Suppressor macrophage (primary cell): ENCODE results near the gene GALK1.

Experiments used
- DNase-seq, 4 experiments: peaks; one replicate each; pipeline ENCODE4 v3.0.0-alpha.2; 2020 to 2022

The GALK1 gene

DNA sequence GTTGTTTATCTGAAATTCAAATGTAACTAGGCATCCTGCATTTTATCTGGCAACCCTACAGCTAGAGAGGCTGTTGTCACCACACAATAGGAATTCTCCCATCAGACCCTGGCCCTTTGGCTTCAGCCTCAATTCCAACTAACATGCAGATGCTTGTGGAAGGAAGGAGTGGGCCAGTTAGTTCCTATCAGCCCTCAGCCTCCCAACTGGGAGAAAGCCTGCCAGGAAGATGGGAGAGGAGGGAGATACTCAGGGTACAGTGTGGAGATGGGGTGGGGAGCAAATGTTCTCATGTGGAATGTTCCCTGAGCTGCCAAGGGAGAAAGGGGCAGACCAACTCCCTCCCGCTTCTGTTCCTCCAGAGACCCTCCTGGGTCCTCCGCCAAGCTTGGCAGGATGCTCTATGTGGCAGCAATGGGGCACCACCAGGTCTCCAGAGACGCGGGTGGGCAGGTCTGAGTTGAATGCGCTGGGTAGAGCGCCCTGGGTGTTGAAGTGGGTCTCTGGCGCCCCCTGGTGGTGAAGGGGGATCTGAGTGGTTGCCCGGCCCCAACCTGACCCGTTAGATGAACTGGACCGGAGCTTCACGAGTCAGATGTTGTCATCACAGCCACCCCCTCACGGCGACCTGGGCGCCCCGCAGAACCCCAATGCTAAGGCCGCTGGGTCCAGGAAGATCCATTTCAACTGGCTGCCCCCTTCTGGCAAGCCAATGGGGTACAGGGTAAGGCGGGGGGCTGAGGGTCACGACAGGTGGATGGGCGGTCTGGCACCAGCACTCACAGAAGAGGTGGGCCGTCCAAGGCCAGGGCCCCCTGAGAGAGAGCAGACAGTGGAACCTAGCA, 15.2 kb downstream of the GALK1 start:
- DNase-seq: peak; percentile 87 to 94 (median 93)

DNA sequence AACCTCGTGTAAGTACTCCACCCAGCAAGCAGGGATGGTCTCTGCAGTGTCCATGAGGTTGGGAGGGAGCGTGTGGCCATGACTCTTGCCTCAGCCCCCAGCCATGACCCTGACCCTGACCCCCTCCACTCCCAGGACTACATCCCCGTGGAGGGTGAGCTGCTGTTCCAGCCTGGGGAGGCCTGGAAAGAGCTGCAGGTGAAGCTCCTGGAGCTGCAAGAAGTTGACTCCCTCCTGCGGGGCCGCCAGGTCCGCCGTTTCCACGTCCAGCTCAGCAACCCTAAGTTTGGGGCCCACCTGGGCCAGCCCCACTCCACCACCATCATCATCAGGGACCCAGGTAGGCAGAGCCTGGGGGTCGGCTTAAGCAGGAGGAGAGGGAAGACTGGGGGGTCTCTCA, 16.3 kb downstream of the GALK1 start:
- no peak for DNase-seq

DNA sequence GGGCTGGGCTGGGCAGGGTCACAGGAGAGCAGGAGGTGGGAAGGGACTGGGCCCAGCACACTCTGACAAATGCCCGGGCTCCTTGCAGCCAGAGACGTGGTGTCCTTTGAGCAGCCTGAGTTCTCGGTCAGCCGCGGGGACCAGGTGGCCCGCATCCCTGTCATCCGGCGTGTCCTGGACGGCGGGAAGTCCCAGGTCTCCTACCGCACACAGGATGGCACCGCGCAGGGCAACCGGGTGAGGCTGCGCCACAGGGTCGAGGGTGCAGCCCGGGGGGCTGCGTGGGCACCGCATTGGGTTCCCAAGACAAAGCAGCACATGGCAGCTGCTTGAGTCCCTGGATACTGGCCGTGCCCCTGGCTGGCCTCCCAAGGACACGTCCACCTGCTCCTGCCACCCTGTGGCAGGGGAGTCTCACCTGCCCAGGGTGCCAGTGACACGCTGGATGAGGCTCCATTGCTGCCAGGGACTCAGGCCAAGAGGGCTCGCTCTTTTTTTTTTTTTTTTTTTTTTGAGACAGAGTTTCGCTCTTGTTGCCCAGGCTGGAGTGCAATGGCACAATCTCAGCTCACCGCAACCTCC, 21.3 kb downstream of the GALK1 start:
- DNase-seq: no peak

DNA sequence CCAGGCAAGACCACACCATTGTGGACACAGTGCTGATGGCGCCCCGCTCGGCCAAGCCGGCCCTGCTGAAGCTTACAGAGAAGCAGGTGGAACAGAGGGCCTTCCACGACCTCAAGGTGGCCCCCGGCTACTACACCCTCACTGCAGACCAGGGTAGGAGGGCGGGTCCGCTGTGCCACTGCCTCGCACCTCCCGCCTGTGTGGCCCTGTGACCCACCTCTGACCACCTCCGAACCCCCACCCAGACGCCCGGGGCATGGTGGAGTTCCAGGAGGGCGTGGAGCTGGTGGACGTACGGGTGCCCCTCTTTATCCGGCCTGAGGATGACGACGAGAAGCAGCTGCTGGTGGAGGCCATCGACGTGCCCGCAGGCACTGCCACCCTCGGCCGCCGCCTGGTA, 22.7 kb downstream of the GALK1 start:
- DNase-seq: no peak

DNA sequence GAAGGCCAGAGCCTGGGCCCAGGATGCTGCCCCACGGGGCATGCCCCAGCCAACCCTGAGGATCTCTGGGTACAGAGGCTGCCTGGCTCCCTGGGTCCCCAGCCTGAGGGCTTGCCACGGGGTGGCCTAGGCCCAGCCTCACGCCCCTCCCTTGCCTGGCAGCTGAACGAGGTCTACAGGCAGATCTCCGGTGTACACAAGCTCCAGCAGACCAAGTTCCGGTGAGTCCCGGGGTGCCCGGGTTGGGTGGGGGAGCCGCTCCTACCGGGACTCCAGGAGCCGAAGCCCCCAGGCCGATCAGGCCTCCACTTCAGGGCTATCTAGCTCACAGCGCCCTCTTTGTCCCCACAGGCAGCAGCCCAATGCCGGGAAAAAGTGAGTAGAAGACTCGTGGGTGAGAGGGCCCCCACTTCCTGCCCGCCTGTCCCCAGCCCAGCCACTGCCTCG, 24.3 kb downstream of the GALK1 start:
- DNase-seq: no peak

DNA sequence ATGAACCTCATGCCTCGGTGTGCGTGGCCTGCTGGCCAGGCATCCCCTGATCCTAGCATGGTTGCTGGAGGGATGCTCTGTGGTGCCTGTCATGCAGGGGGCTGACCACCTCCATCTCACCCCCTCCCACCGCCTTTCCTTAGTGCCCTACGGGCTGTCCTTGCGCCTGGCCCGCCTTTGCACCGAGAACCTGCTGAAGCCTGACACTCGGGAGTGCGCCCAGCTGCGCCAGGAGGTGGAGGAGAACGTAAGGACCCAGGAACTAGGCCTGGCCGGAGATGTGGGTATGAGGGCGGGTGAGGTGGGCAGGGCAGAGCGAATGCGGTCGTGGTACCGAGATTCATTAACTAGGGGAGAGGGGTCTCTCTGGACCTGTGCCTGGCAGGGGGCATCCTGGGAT, 24.8 kb downstream of the GALK1 start:
- no peak for DNase-seq

DNA sequence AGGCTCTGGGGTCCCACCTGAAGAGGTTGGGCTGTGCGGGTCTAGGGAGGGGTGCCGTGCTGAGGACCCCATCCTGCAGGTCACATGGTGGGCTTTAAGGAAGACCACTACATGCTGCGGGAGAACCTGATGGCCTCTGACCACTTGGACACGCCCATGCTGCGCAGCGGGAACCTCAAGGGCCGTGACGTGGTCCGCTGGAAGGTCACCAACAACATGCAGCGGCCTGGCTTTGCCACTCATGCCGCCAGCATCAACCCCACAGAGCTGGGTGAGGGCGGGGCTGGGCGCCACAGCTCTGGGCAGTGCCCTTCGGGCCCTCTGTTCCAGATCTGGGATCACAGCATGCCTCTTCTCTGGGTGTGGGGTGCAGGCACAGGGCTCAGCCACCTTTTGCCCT, 25.2 kb downstream of the GALK1 start:
- DNase-seq: no peak

DNA sequence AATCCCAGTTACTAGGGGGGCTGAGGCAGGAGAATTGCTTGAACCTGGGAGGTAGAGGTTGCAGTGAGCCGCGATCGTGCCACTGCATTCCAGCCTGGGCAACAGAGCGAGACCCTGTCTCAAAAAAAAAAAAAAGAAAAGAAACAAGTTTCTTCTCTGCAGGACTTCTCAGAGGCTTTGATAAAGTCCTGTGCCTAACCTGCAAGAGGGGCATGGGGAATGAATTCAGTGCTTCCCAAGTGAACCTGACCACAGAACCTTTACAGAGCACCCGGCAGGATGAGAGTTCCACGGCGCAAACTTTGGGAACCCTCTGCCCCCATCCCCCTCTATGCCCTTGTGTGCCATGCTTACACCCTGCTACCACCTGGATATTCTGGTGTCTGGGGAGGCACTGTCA, 25.8 kb downstream of the GALK1 start:
- DNase-seq: no peak

DNA sequence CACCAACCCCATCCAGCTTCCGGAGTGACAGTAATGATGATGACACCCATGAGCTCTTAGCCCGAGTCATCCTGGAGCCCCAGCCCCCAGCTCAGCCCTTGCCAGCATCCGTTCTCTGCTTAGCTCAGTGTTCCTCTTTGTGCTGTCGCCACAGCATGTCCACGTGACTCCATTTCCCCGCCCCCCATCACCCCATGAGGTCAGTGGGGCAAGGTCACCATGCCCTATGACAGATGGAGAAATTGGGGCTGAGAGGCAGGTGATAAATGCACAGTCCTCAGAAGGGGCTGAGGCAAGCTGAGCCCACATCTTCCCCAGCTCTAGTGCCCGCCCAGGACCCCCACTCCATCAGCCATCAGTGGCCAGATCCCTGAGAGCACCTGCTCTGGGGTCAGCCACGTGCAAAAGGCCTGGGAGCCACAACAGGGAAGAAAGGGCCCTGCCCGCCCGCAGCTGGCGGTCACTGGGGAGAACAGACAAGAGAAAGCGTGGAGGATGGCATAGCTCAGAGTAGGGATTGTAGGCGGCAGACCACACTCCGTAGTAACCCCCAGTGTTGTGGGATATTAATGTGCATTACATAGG, 26.7 kb downstream of the GALK1 start:
- DNase-seq: peak; percentile 93 to 96 (median 95)

DNA sequence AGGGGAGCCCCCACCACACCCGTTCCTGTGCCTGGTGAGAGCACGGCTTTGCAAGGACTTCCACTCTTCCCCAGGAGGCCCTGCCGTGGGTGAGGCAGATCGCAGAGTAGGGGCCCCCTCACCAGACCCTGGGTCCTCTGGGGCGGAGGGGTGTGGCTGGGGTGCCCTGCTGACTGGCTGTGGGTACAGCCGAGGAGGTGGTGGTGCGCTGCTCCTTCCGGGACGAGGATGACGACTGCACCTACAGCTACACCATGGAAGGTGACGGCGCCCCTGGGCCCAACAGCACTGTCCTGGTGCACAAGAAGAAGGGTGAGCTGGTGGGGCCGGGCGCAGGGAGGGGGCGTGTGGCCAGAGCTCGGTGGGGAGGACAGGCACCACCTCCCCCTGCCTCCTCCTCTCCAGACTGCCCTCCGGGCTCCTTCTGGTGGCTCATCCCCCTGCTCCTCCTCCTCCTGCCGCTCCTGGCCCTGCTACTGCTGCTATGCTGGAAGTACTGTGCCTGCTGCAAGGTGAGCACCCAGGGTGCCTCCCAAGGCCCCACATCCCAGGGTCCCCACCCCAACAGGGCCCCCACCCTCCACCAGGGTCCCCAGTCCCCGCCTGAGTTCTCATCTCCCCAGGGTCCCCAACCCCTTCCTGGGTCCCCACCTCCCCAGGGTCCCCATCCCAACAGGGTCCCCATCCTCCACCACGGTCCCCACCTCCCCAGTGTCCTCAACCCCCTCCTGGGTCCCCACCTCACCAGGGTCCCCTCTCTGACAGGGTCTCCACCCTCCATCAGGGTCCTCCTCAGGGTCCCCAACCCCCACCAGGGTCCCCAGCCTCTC, 27.6 kb downstream of the GALK1 start:
- DNase-seq: no peak

DNA sequence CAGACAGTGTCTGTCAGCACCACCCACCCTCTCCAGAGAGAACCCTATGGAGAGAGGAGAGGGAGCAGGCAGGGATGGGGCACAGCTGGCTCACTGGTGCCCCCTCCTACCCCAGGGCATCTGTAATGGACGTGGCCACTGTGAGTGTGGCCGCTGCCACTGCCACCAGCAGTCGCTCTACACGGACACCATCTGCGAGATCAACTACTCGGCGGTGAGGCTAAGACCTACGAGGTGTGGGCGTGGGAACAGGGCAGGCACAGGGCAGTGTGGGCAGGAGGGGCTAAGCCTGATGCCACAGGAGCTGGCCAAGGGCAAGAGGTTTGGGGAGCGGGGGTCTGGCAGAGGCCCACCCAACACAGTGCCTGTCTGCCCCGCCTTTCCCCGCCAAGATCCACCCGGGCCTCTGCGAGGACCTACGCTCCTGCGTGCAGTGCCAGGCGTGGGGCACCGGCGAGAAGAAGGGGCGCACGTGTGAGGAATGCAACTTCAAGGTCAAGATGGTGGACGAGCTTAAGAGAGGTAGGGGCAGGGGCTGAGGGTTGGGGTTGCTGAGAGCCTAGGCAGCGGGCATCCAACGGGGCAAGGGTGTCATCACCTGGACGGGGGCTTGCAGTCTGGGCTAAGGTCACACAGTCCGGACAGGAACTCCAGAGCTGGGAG, 28.7 kb downstream of the GALK1 start:
- no peak for DNase-seq

DNA sequence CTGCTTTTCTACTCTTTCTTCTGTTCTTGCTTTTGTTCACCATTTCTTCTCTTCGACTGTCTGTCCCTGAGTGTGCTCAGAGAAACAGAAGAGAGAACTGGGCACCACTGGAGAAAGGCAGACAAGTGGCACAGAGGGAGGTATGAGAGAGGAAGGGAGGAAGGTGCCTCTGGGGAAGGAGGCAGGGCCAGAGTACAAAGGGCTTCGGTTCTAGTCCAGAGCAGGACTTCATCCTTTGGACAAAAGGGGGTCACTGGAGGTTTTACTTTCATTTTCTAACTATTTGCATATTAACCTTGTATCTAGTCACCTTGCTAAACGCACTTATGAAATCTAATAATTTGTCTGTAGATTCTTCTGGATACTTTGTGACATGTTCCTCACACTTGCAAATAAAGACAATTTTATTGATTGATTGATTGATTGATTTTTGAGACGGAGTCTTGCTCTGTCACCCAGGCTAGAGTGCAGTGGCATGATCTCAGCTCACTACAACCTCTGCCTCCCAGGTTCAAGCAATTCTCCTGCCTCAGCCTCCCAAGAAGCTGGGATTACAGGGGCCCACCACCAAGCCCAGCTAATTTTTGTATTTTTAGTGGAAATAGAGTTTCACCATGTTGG, 30.2 kb downstream of the GALK1 start:
- DNase-seq: no peak

DNA sequence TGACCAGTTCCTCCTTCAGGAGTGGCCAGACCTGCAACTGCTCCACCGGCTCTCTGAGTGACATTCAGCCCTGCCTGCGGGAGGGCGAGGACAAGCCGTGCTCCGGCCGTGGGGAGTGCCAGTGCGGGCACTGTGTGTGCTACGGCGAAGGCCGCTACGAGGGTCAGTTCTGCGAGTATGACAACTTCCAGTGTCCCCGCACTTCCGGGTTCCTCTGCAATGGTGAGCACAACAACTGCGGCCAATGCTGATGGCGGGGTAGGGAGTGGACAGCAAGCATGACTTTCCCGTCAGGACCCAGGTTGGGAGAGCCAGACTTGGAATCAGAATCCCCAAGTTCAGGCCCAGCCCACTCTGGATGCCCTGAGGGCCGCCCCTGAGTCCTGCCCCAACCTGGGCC, 31.5 kb downstream of the GALK1 start:
- DNase-seq: no peak

DNA sequence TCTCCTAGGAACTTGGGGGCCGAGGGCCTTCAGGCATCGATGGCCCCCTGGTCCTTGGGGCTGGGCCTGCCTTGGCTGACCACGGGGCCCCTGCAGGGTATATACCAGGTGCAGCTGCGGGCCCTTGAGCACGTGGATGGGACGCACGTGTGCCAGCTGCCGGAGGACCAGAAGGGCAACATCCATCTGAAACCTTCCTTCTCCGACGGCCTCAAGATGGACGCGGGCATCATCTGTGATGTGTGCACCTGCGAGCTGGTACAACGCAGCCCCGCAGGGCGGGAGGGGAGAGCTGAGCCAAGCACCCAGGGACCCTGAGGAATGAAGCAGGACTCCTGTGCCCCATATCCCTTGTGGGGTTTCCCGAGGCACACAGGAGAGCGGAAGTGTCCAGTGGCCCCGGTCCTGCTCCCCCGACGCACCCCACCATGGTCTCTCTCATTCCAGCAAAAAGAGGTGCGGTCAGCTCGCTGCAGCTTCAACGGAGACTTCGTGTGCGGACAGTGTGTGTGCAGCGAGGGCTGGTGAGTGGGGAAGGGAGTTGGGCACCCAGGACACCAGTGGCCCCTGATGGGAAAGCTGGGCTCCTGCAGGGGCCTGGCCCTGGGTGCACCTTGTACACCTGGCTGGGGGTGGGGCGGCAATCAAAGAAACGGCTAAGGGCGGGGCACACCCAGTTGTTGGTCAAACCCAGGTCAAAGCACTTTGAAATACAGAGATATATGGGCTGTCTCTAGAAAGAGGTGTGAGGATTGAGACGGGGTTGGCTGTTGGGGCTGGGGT, 33.1 kb downstream of the GALK1 start:
- no peak for DNase-seq

DNA sequence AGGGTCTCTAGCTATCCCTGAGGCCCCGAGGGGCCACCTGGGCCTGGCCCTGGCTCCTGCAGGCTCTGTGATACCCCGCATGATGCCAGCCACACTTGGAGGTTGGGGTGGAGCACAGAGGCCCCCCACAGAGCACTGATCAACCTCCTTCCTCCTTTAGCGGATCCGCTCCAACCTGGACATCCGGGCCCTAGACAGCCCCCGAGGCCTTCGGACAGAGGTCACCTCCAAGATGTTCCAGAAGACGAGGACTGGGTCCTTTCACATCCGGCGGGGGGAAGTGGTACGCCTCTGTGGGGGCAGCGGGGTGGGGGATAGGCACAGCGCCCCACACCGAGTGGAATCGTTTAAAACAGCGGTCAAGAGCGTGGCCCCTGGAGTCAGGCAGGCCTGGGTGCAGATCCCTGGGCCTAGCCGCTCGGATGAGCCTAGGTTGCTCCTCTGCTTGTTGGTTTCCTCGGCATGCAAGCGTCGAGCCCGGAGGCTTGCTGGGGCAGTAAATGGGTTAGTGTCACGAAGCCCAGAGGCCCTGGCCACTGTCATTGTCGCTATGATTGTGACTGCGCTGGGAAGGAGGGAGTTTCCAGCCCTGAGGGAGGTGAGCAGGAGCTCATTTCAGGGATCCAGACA, 33.8 kb downstream of the GALK1 start:
- DNase-seq: no peak

DNA sequence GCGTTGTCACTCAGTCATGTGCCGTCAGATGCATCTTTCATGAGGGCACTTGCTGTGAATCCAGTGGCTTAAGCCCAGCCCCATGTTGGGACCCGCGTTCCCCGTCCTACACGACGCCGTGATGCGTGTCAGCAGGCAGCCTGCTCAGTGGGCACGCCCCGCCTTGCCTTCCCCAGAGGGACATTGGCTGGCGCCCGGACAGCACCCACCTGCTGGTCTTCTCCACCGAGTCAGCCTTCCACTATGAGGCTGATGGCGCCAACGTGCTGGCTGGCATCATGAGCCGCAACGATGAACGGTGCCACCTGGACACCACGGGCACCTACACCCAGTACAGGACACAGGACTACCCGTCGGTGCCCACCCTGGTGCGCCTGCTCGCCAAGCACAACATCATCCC, 34.9 kb downstream of the GALK1 start:
- DNase-seq: no peak

DNA sequence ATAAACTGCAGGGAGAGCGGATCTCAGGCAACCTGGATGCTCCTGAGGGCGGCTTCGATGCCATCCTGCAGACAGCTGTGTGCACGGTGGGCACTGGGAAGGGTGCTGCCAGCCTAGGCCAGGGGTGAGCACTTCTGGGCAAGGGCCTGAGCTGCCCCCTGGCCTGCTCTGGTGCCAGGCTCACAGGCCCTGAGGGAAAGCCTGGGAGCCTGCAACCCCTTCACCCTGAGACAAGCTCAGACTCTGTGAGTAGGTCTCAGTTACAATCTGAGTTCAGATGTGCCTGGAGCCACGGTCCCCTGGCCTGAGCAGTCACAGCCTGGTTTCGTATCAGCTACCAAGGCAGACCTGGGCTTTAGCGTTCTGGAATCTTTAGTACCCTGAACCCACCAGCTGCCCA, 35.6 kb downstream of the GALK1 start:
- DNase-seq: no peak

DNA sequence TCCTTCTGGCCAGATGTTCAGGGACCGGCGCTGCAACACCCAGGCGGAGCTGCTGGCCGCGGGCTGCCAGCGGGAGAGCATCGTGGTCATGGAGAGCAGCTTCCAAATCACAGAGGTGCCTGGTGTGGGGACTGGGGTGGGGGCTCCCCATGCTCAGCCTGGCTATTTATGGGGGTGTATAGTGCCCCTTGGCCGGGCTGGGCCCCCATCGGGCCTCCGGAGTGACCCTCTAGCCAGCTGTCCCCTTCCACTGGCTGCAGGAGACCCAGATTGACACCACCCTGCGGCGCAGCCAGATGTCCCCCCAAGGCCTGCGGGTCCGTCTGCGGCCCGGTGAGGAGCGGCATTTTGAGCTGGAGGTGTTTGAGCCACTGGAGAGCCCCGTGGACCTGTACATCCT, 37.6 kb downstream of the GALK1 start:
- no peak for DNase-seq

DNA sequence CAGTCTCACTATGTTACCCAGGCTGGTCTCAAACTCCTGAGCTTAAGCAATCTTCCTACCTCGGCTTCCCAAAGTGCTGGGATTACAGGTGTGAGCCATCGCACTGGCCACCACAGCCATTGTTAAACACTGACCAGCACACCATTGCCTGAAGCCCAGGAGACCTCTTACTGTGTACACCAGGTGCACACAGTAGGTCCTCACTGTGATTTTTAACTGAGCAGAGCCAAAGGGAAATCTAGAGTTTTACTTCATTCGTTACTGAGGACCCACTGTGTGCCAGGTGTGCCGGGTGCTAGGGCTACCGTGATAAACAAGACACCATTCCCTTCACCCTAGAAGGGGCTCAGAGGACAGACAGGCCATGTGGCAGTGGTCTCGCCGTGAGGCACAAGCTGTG, 39.5 kb downstream of the GALK1 start:
- no peak for DNase-seq
